Middle frontal gyrus (tissue), 1 donor: ENCODE data around the gene OR52E6.

Experiments
- DNase-seq: peaks from one replicate; pipeline ENCODE4 v3.0.0-alpha.2; 2015; ENCODE audit warnings: low spot score; ENCODE audit errors: extremely low spot score

Gene OR52E6

GRCh38 chr11:5803982-5804381, 37.7 kb downstream of the OR52E6 start:
- no peak for DNase-seq

- DNase-seq, result no peak
Measured at GRCh38 chr11:5796541-5796940, 45.2 kb downstream of the OR52E6 start.

GRCh38 chr11:5791165-5791564, 50.5 kb downstream of the OR52E6 start, which contains the start of gene OR52N1:
TSS of gene OR52N1 (minus strand) at chr11:5791265. CDS start at chr11:5788816, 2,449 bp downstream.
- no peak for DNase-seq
